HEK293 (cell line): Measurements from ENCODE around the gene P2RX2.

ENCODE experiments used
- CTCF ChIP-seq: fragments of 450-650 bp; formaldehyde crosslinking; IDR thresholded peaks from 2 replicates; pipeline ENCODE4 v1.5.1; 2016; ENCODE audit warnings: missing biosample characterization, missing genetic modification characterization
- ZBTB7A ChIP-seq: fragments of 450-650 bp; formaldehyde crosslinking; IDR thresholded peaks from 2 replicates; pipeline ENCODE4 v1.5.1; 2016; ENCODE audit warnings: low read depth, missing biosample characterization, missing genetic modification characterization
- ZEB2 ChIP-seq: fragments of 450-650 bp; formaldehyde crosslinking; IDR thresholded peaks from 2 replicates; pipeline ENCODE4 v1.5.1; 2016; ENCODE audit warnings: missing biosample characterization, missing genetic modification characterization
- ZNF132 ChIP-seq: fragments of 450-650 bp; formaldehyde crosslinking; IDR thresholded peaks from 2 replicates; pipeline ENCODE4 v1.5.1; 2017; ENCODE audit warnings: missing biosample characterization, missing genetic modification characterization, borderline replicate concordance
- ZNF26 ChIP-seq: fragments of 450-650 bp; formaldehyde crosslinking; IDR thresholded peaks from 2 replicates; pipeline ENCODE4 v1.5.1; 2016; ENCODE audit warnings: missing biosample characterization, missing genetic modification characterization
- ZNF404 ChIP-seq: fragments of 450-650 bp; formaldehyde crosslinking; IDR thresholded peaks from 2 replicates; pipeline ENCODE4 v1.5.1; 2017; ENCODE audit warnings: missing biosample characterization, missing genetic modification characterization
- ZNF571 ChIP-seq: fragments of 450-650 bp; formaldehyde crosslinking; IDR thresholded peaks from 2 replicates; pipeline ENCODE4 v1.5.0; 2017; ENCODE audit warnings: missing biosample characterization, missing genetic modification characterization
- ZNF76 ChIP-seq: fragments of 450-650 bp; formaldehyde crosslinking; IDR thresholded peaks from 2 replicates; pipeline ENCODE4; 2016; ENCODE audit warnings: low read depth, missing biosample characterization, missing genetic modification characterization, borderline replicate concordance

GRCh38 chr12:132576701-132577100, 41.9 kb upstream of the P2RX2 start:
- TF ChIP-seq CTCF (tag by site-specific recombination), result no peak
- no peak for TF ChIP-seq ZEB2 (tag by site-specific recombination)
- TF ChIP-seq ZNF404 (tag by site-specific recombination), result no peak
- TF ChIP-seq ZNF76 (tag by site-specific recombination), result no peak
- no peak for TF ChIP-seq ZBTB7A (tag by site-specific recombination)
- TF ChIP-seq ZNF26 (tag by site-specific recombination), result no peak
- no peak for TF ChIP-seq ZNF571 (tag by site-specific recombination)
- no peak for TF ChIP-seq ZNF132 (tag by site-specific recombination)
